Esophagus muscularis mucosa (tissue), 4 donors: ENCODE measurements around the gene IQCC. TPM values are rescaled to one million over a fixed set of nuclear protein-coding genes. Genes with fewer than 3 reads are reported as not detected.

Experiments
- DNase-seq: peaks from one replicate; pipeline ENCODE4 v3.0.0-alpha.2; 2017; ENCODE audit errors: extremely low spot score
- H3K27ac ChIP-seq, 4 donors: fragments of 200-600 bp; sonication (generic); replicated peaks in 1 of 4; 1 replicate in 3 of 4; 2 replicates in 1 of 4; pipeline ENCODE4 v1.5.1; 2016 to 2019; ENCODE audit warnings: mild to moderate bottlenecking in 1 of 4
- H3K27me3 ChIP-seq, 4 donors: fragments of 200-600 bp; sonication (generic); one replicate each; pipeline versions ENCODE4 v1.5.1 to v1.6.0; 2016 to 2019
- H3K36me3 ChIP-seq, 4 donors: fragments of 200-600 bp; sonication (generic); one replicate each; pipeline ENCODE4 v1.5.1; 2016 to 2019
- H3K4me1 ChIP-seq, 4 donors: fragments of 200-600 bp; sonication (generic); one replicate each; pipeline ENCODE4 v1.5.1; 2016 to 2019
- H3K4me3 ChIP-seq, 4 donors: fragments of 200-600 bp; sonication (generic); 1 replicate in 2 of 4; 2 replicates in 2 of 4; pipeline ENCODE4 v1.5.1; 2016 to 2019; ENCODE audit warnings: mild to moderate bottlenecking in 4 of 4, moderate library complexity in 1 of 4
- H3K9me3 ChIP-seq, 4 donors: fragments of 200-600 bp; sonication (generic); 1 replicate in 3 of 4; 2 replicates in 1 of 4; pipeline ENCODE4 v1.5.1; 2016 to 2019
- CTCF ChIP-seq, 3 experiments: fragments of 200-600 bp in 2 of 3; fragments of 450-650 bp in 1 of 3; sonication (generic) in 2 of 3; IDR thresholded peaks; one replicate each; pipeline ENCODE4 v1.5.1; 2017 to 2019; ENCODE audit warnings: antibody characterized with exemption in 3 of 3, mild to moderate bottlenecking in 2 of 3, moderate library complexity in 1 of 3
- EP300 ChIP-seq: sonication (generic); formaldehyde crosslinking; IDR thresholded peaks from one replicate; pipeline ENCODE4 v1.6.1; 2017; ENCODE audit warnings: antibody characterized with exemption
- POLR2A ChIP-seq: fragments of 450-650 bp; IDR thresholded peaks from one replicate; pipeline ENCODE4 v1.6.1; 2017; ENCODE audit warnings: antibody characterized with exemption, moderate library complexity, mild to moderate bottlenecking, low read depth
- POLR2AphosphoS5 ChIP-seq, 2 donors: sonication (generic); formaldehyde crosslinking; IDR thresholded peaks; one replicate each; pipeline ENCODE4 v1.6.1; 2017; ENCODE audit warnings: antibody characterized with exemption in 2 of 2
- WGBS: methylation state at CpG from one replicate; pipeline ENCODE4 v1.1.5; 2018; 5-methylcytosine and 5-hydroxymethylcytosine counted together
- intact Hi-C: fragments of 100-400 bp; cut with DNase I; formaldehyde crosslinking; loops from one replicate; pipeline ENCODE4 v1.15.1; 2023
- total RNA-seq, 4 donors: library from RNA; depleted of rRNA; stranded (reverse); fragments of >200 nt; gene quantifications; one replicate each; pipeline versions ENCODE4 v1.1.0 to v1.2.1, GENCODE V29; 2016

The IQCC gene
- total RNA-seq, 4 donors from 2014 or later, result 0.66 to 2.1 (median 1.1) TPM

- Histone ChIP-seq H3K36me3 (peaks cover 0 to 9% (median 1%) of the 10 kb centered on the region in 4 donors), H3K27ac (no peak within 1 kb of the TSS), H3K4me3 (no peak within 1 kb of the TSS), H3K27me3 (no peaks in the 10 kb centered on the region), H3K4me1 (peaks cover 13 to 27% (median 23%) of the 10 kb centered on the region in 4 donors), H3K9me3 (no peaks in the 10 kb centered on the region)
- WGBS, result 69% methylated on average over 3 of the region's 5 CpGs
- no peak for TF ChIP-seq POLR2A
- peak in 1 of 2 donors; percentile 22 for TF ChIP-seq POLR2AphosphoS5 (IDR thresholded peaks at IDR 0.05)
- intact Hi-C loops, result no loop called here
- no peak for DNase-seq
These were observed 3.4 kb downstream of the IQCC start, which contains the start of gene DCDC2B for GRCh38 chr1:32208891-32209328. TSS of gene DCDC2B (plus strand) at chr1:32209089. CDS start at chr1:32209094, 5 bp downstream.

GRCh38 chr1:32215629-32216480, 10.4 kb downstream of the IQCC start:
- H3K9me3 ChIP-seq, result no peaks in the 10 kb centered on the region
- DNase-seq, result no peak
- TF ChIP-seq POLR2A (no peak), POLR2AphosphoS5 (IDR thresholded peaks at IDR 0.05) (peak in 1 of 2 donors; percentile 24), CTCF (IDR thresholded peaks at IDR 0.05) (peak; percentile 60 to 76 (median 68)), EP300 (no peak)
- H3K4me1 ChIP-seq, result peaks cover 7 to 26% (median 13%) of the 10 kb centered on the region in 4 donors
- 75% methylated on average over 10 of the region's 10 CpGs for WGBS
- H3K36me3 ChIP-seq, result peaks cover 28 to 72% (median 44%) of the 10 kb centered on the region in 4 donors
- H3K27ac ChIP-seq, result peak overlapping the region in 2 of 4 donors; percentile 39 to 43
- intact Hi-C loops, result no loop called here
- no peak overlapping the region for H3K4me3 ChIP-seq
- no peaks in the 10 kb centered on the region for H3K27me3 ChIP-seq

GRCh38 chr1:32216566-32216965, 11.1 kb downstream of the IQCC start:
- 94% methylated on average over 4 of the region's 5 CpGs for WGBS
- Histone ChIP-seq H3K9me3 (no peaks in the 10 kb centered on the region), H3K27ac (no peak overlapping the region), H3K27me3 (no peaks in the 10 kb centered on the region), H3K4me3 (no peak overlapping the region), H3K36me3 (peaks cover 28 to 72% (median 44%) of the 10 kb centered on the region in 4 donors), H3K4me1 (peaks cover 14 to 33% (median 20%) of the 10 kb centered on the region in 4 donors)
- intact Hi-C loops, result no loop called here
- TF ChIP-seq POLR2AphosphoS5 (IDR thresholded peaks at IDR 0.05) (no peak), POLR2A (no peak), EP300 (no peak), CTCF (IDR thresholded peaks at IDR 0.05) (no peak)
- DNase-seq, result no peak

- Histone ChIP-seq H3K4me3 (no peak overlapping the region), H3K9me3 (no peaks in the 10 kb centered on the region), H3K4me1 (peaks cover 29 to 50% (median 37%) of the 10 kb centered on the region in 4 donors), H3K27ac (no peak overlapping the region), H3K27me3 (no peaks in the 10 kb centered on the region), H3K36me3 (peaks cover 29 to 66% (median 46%) of the 10 kb centered on the region in 4 donors)
- no peak for TF ChIP-seq POLR2A
- TF ChIP-seq POLR2AphosphoS5 (IDR thresholded peaks at IDR 0.05), result no peak
- TF ChIP-seq EP300, result no peak
- no peak for TF ChIP-seq CTCF (IDR thresholded peaks at IDR 0.05)
- no peak for DNase-seq
- WGBS, result 88% methylated on average over 7 of the region's 7 CpGs
- intact Hi-C loops, result no loop called here
These were observed 13.6 kb downstream of the IQCC start for GRCh38 chr1:32219022-32219421.
